Measurements from ENCODE around the gene GABBR1.

GABBR1 gene

DNA sequence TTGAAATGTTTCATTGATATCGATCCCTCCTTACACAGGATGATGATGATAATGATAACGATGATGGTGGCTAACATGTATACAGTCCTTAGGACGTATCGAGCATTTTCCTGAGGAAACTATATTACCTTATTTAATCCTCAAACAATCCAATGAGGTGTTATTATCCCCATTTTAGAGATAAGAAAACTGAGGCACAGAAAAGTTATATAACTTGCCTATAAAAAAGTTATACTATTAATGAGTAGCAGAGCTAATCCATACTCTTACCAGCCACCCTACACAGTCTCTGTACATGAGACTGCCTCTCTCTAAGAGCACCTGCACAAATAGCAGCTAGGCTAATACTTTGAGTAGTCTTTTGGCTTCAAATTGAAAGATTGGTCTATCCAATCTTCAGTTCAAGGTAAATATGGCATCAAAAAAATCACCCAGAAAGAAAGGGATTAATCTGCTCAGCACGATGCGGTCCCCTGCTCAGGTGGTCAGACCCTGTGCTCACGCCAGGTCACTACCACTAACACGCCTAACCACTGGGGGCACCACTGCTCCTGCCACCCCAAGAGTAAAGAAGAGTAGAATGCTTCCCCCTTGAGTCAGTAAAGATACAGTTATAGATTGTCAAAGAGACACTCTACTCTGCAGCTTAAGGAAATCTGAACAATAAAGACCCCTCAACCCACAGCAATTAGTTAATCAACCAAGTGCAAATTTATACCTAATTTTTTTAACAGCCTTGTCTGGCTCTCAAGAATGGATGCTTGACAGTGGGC, 15.0 kb downstream of the GABBR1 start:
- no peak for DNase-seq

DNA sequence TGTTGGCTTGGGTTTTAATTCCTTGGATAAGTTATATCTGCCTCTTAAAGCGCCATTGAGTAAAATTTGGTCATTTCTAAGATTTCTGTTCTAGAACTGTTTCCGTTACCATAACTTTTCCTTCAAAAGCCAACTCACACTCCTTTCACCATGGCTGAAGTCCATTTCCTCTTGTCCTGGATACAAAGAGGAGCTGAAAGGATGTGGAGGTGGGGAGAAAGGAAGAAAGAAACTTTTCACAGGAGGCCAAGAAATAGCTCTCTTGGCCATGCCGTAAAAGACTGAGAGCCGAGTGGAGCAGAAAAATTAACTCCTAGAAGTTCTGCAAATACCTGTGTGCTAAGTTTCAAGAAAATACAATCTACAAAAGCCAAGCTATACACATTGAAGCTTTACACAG, 21.6 kb downstream of the GABBR1 start:
- DNase-seq = no peak

- no peak for DNase-seq
Observed at GRCh38 chr6:29610540-29610939, 22.4 kb downstream of the GABBR1 start.

DNA sequence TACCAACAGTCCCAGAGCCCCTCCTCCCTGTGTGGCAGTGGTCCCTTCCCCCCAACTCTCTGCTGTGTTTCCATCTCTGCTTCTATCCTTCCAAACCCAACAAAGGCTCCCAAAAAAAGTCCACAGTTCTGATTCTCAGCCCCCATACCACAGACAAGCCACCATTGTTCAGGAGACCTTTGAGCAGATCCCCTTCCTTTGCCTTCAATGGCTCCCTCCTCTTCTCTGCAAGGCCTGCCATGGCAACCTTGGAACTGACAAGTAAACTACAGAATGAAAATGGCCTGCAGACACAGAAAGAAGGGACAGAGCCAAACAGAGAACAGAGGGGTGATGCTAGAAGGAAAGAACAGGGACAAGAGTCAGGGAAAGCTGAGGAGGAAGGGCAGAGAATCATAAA, 24.9 kb downstream of the GABBR1 start:
- DNase-seq = no peak

DNA sequence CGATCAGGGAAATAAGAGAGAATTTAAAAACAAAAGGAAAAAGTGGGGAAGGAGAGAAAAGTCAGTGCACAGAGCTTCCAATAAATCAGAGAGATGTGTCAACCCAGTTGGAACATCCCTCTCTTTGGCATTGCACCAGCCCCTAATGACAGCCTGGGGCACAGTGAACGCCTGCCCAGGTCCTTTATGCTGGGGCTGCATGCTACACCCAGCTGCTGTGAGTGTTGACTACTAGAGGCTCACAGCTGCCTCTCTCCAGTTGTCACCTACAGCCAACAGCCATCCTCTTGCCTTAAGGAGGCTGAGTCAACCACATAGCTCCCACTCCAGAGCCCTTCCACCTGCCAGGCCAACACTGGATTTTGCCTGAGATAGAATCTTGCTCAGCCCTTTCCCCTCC, 29.1 kb downstream of the GABBR1 start:
- no peak for DNase-seq

- DNase-seq = no peak
Observed at GRCh38 chr6:29603456-29603855, 29.5 kb downstream of the GABBR1 start.

GRCh38 chr6:29602564-29603361, 30.2 kb downstream of the GABBR1 start:
- no peak for DNase-seq

DNA sequence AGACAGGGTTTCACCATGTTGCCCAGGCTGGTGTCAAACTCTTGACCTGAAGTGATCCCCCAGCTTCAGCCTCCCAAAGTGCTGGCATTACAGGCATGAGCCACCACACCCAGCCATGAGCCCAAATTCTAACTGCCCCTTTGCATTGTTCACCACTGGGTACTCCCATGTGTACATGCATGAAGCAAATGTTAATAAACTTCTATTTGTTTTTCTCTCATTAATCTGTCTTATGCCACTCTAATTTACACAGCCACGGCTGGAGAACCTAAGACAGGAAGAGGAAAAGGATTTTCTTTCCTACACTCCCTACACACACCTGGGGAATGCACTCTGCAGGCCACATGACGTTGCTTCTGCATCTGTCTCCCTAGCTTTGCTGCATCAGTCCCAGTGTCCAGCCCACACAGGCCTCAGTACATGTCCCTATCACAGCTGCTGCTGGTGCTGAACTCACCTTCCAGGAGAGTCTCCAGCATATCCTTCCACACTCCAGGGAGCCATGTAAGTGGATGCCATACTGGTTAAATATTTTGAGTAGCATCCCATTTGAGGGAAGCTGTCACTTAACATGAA, 34.7 kb downstream of the GABBR1 start:
- no peak for DNase-seq

DNA sequence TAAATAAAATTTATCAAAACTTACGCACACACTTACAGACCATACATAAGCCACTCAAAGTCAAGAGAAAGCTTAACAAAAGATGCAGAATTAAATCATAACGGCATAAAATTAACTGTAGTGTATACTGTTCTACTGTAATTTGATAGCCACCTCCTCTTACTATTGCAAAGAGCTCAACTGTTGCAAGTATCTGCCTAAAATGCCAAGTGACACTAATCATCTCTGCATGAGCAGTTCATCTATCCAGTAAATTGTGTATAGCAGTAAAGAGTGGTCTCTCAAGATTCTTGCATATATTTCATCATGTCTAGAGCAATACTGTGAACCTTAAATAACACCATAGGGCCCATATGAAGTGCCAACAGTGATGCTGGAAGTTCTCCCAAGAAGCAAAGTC, 35.8 kb downstream of the GABBR1 start:
- DNase-seq = no peak

GRCh38 chr6:29596381-29596900, 36.5 kb downstream of the GABBR1 start:
- DNase-seq = no peak

- no peak for DNase-seq
Observed at GRCh38 chr6:29593199-29593855, 39.7 kb downstream of the GABBR1 start.

DNA sequence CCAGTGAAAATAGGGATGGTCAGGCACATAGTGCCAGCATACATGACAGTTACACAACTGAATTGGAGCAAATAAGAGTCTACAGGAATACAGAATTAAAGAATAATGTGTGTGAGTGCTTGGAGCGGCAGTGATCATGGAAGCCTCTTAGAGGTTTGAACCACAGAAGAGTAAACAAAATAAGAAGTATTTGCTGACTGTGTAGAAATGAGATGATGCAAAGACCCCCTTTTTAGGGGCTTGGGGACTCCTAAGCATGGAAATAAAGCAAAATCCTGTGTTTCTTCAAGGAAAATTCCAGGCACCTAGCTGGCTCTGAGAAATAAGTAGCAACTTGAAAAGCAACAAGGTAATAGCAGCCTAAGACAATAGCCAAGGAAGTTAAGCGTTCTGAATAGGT, 41.3 kb downstream of the GABBR1 start:
- DNase-seq = no peak

DNA sequence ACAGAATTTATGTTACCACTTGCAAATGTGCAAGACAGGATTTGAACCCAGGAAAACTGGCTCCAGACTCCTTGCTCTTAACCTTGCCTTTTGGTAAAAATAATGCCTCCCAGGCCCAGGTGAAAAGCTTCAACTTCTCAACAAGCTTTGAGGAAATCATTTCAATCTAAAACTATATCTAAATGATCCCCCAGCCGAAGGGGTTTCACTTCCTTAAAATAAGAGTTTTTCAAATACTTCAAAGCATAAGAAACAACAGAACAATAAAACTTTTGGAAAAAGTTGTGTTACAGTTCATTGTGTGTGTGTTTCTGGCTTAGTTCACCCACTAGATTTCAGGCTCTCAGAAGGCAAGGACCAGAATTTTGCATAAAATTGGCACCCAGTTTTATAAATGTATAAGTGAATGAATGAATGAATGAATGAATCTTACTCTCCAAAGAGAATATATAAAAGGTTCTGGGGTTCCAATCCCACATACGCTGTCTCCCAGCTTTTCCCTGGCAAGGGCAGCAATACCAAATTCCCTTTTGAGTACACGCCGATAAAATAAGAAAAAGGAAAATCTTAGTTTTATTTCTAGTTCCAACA, 42.7 kb downstream of the GABBR1 start:
- DNase-seq = no peak

- DNase-seq = peak; percentile 3 to 66 (median 22)
Observed at GRCh38 chr6:29589423-29590048, 43.4 kb downstream of the GABBR1 start.

DNA sequence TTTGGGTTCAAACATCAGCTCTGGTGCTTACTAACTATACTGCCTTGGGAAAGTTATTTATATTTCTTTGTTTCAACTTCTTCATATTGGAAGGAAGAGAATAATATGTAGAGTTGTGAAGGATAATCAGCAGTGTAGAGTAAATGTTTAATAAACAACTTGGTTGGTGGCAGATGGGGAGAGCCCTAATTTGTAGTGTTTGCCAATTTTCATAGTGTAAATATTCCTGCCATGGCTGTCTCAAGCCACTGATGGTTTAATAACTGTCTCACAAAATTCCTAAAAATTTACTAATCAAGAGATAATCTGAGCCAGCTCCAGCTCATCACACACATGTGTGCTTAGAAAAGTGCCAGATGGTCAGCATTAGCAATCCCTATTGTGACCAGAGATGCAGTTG, 48.2 kb downstream of the GABBR1 start, which contains the start of gene OR2H2:
Gene OR2H2 (plus strand): TSS at position 301 of the 400 bp plus-strand sequence. CDS start 2,824 bp downstream, outside the sequence.
- DNase-seq = no peak

- DNase-seq = no peak
Observed at GRCh38 chr6:29577544-29577943, 55.4 kb downstream of the GABBR1 start.

DNA sequence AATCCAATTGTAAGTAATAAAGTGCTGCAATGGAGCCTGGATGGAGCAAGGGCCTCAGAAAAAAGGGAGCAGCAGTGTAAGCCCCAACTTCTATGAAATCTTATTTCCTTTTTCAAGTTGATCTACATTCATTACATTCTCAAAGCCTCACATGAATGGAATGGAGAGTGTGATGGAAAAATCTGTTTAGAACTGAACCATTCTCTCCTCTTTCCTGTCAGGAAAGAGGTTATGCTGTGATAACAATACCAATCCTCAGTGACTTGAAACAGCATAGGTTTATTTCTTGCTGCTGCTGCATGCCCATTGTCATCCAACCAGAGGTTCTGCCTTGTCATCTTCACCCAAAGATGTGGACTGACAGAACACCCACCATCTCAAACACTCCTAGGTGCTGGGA, 56.9 kb downstream of the GABBR1 start:
- no peak for DNase-seq

GRCh38 chr6:29567991-29568390, 65.0 kb downstream of the GABBR1 start:
- no peak for DNase-seq

DNA sequence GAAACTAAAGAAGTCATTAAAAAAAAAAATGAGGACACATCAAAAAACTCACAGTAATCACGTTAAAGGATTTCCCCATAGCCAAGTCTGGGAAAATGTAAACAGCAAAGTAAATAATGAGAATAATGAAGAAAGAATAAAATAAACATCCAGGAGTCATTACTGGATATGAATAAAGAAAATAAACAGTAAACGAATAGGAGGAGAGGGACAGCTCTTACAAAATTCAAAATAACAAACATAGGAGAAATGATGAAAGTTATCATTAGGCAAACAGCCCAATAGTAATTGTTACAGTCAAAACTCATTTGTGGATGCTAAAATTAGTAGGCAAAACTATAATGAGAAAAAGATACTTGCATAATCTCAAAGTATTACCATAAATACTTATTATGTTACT, 65.4 kb downstream of the GABBR1 start:
- no peak for DNase-seq

GRCh38 chr6:29566856-29567255, 66.1 kb downstream of the GABBR1 start:
- no peak for DNase-seq

GRCh38 chr6:29564875-29565274, 68.1 kb downstream of the GABBR1 start:
- DNase-seq = no peak

DNA sequence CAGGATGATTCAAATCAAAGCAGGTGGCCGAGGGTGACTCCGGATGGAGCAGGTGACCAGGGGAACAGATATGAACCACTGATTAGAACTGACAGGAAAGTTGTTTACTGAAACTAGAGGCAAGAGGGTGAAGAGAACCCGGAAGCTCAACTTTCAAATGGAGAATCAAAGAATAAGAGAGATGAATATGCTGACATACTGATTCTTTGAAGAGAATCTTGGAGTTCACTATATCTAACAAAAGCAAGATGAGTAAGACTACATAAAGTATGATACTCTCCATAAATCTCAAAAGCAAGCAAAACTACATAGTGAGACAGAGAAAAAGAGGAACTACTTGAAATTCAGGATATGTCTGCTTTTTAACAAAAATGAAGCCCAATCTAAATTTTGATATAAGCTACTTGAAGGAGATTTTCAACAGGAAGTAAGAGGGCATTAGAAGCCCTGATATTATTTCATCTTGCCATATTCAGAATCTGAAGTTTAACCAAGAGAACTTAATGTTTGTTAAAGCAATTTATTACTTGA, 69.5 kb downstream of the GABBR1 start:
- no peak for DNase-seq
